Stimulated activated CD8-positive, alpha-beta memory T cell treated with anti-CD3 and anti-CD28 coated beads, Interleukin-7, amount 100 ng/mL, for 24 hours (primary cell): Measurements from ENCODE around the gene KRTAP22-2.

Experiments
- DNase-seq: peaks from one replicate; pipeline ENCODE4 v3.0.0-alpha.2; 2020; ENCODE audit warnings: low read depth

Gene KRTAP22-2

DNA sequence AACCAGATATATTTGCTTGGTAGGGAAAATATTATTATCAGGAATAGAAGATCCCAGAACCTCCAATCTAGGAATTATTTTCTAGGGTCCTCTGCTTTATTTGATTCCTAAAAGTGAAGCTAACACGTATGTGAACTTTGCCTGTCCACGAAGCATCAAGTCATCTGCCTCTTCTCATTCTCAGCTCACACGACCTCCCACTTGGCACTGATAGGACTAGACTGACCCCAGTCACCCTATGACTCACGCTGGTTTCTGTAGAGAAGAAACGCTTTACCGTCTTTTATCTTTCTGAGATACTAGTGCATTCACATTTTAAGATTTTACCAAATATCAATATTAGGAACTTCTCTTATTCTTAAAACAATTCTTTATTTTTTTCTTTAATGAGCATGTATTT lies 27.1 kb downstream of the KRTAP22-2 start:
- DNase-seq: no peak

DNA sequence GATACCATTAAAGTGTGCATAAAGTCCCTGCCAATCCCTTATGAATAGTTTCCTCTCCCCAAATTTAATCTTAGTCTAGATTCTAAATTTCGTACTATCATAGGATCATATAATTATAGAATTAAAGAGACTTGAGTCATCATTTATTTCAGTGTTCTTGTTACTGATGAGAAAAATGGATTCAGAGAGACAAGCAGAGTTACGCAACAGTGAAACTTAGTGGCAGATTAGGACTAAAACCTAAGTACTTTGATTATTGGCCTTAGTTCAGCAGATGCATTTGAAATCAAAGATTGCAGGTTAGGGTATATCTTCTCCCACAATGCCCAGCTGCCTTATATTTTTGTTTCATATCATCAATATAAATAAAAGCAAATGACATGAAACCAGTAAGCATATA lies 28.2 kb downstream of the KRTAP22-2 start:
- no peak for DNase-seq

- DNase-seq: no peak
These were observed 28.8 kb downstream of the KRTAP22-2 start, which contains the start of gene KRTAP19-7 for GRCh38 chr21:30561264-30561895. Gene KRTAP19-7, minus strand, starts transcription at chr21:30561314. Its CDS starts 25 bp downstream, at chr21:30561289.

DNA sequence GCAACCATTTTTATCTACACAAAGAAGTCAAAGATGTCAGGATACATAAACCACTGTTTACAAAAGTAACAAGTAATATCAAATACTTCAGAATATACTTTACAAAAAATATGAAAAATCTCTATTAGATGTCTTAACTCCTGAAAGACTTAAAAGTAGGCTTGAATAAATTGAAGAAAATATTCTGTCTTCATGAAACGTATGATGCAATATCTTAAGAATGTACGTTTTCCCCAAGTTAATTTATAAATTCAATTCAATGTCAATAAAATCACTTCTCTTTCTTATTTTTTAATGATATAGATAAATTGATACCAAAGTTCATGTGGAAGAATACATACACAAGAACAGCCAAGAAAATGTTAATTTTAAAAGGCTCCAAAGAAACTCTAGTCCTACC lies 35.1 kb downstream of the KRTAP22-2 start:
- no peak for DNase-seq

- no peak for DNase-seq
These were observed 37.4 kb downstream of the KRTAP22-2 start for GRCh38 chr21:30552782-30553181.

DNA sequence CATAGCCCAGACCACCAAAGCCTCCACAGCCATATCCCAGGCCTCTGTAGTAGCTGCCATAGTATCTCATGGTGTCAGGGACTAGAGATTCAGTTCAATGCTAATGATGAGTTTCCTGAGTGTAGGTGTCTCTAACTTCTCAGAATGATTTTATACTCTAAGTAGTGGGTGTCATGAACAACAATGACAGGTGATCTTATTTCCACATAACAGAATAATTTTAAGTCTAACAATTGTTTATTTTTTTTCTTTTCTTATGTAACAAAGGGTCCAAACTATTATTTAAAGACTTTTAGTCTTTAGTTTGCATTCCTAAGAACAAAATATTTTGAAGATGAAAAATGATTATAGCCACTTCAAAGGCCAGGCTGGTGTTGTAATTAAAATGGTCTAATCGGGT lies 48.4 kb downstream of the KRTAP22-2 start, which contains the start of gene KRTAP19-6:
KRTAP19-6 (minus strand) TSS at position 101 of the 400 bp plus-strand sequence; CDS start at position 70, 31 bp downstream.
- DNase-seq: no peak
